CD4-positive, alpha-beta T cell treated with Interleukin-10 for 1 hour (primary cell): ENCODE data around the gene RUFY4.

ENCODE experiments used
- DNase-seq: peaks from one replicate; pipeline ENCODE4 v3.0.0-alpha.2; 2020

The RUFY4 gene

DNA sequence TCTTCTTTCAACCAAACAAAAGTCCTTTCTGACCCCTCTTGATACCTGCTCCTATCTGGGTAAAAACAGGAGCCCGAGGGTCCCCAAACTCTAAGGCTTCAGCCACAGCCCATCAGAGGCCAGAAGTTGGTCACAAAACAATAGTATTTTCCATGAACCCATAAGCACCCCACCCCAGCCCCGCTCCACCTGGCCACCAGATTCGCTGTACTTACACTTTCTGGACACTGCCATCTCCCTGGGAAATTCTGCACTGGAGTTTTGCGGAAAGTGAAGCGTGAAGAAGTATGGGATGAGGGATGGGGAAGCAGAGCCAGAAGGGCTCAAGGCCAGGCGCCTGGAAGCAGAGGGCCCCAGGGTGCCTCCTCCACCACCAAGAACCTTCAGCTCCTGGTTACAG lies 5.2 kb upstream of the RUFY4 start:
- no peak for DNase-seq

DNA sequence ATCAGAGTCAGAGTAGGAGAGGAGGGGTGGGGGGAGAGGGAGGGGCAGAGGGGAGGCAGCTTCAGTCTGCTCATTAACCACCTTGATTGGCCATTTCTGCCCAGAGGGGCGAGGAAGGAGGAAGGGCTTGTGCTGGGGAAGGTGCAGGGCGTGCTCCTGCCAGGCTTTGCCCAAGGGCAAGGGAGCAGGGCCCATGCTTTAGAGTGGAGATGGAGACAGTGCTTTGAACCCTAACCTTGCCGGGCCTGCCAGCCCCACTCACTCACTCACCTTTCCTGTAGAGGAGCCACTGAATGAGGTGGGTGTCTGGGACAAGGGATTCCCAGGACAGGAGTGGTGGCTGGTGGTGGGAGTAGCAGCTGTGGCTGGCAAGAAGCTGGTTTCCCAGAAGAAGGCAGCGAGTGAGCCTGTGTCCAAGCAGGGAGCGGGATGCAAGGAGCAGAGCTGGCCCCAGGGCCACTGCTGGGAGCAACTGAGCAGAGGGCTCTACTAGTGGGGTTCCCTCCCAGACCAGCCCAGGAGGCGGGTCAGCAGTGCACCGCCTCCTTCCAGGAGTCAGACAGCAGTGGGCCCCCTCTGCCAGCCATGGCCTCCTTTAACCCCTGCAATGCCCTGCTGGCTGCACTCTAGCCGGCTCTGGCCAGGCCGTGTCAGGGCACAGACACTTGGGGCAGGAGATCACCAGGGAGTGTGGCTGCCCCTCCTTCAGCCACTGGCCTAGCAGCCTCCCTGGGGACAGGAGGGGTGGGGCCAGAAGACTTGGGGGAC lies 3.6 kb upstream of the RUFY4 start:
- no peak for DNase-seq

DNA sequence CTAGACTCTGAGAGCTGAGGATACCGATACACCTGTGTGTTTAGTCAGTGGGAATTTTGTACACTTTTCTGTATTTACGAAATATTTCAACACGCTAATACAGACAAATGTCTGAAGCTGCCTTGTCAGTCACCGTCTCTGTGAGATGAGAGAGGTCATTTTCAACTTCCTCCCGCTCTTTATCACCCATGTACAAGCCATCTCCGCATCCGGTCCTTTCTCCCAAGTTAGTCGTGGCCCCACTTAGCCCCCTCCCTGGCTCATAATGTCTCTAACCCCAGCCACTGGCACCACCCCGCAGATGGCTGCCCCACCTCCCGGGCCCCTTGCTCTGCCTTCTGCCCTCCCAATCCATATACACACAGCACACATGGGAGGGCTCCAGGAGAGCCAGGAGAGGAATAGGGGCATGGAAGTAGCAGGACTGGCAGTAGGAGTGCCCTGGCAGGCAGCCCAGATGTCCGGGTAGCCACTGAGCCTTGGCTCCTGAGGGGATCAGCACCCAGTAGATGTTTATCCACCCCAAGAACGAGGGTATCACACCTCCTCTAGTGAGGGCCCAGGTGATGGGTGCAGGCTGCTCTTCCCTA lies 2.0 kb upstream of the RUFY4 start:
- DNase-seq, result no peak

- no peak for DNase-seq
These were observed 1.5 kb upstream of the RUFY4 start for GRCh38 chr2:218067523-218067922.

DNA sequence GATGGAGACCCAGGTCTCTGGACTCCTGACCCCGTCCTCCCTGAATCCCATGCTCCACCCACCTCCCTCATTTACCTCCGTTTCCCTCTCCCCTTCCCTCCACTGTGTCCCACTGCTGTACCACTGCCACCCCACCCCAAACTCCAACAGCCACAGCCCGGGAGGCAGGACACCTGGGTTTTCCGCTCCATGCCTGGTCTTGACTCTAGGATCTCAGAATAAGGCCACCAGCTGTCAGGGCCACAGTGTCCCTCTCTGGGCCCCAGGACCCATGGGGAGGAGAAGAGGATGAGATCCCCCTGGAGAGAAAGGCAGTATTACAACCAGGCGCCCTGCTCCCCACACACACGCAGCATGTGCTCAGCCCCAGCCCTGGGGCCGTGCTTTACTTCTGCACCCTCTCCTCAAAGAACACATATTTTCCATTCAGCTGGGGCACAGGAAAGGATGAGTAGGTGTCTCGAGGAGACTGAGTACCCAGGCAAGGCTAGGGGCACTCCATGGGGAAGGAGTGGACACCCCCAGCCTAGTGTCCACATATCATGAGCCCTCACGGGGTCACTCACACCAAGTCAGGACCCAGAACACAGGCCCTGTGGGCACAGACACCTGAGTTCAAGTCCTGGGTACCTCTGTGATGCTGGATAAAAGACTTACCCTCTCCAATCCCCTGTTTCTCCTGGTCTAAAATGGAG lies 700 bp downstream of the RUFY4 start:
- no peak for DNase-seq

DNA sequence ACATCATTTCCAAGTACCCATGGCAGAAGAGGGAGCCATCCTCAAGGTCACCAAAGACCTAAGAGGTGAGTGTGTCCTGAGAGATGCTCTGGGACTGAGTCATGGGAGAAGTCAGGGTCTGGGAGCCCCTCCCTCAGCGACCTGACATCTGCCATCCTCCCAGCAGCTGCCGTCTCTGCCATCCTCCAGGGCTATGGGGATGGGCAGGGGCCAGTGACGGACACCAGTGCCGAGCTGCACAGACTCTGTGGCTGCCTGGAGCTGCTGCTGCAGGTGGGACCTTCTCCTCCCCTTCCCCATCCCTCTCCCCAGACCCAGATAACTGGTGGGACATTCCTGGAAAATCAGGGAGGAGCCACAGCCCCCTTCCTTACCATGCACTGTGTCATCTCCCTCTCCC lies 1.5 kb downstream of the RUFY4 start:
- DNase-seq, result no peak

- DNase-seq, result no peak
These were observed 2.3 kb downstream of the RUFY4 start for GRCh38 chr2:218071218-218071937.

GRCh38 chr2:218072002-218072401 lies 2.9 kb downstream of the RUFY4 start:
- no peak for DNase-seq

- DNase-seq, result no peak
These were observed 3.5 kb downstream of the RUFY4 start for GRCh38 chr2:218072478-218073024.

DNA sequence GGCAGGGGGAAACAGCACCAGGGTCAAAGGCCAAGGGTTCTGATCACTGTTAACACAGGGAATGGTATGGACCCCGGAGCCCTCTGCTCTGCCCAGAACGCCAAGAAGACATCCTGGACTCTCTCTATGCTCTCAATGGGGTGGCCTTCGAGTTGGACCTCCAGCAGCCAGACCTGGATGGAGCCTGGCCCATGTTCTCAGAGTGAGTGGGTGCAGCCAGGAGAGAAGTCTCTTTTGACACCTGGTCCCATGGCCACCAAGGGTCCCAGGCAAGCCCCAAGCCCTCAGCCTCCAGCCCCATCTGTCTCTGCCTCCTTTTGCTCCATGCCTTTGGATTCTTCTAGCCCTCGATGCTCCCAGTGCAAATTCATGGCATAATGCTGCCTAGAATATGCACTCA lies 4.1 kb downstream of the RUFY4 start:
- no peak for DNase-seq

DNA sequence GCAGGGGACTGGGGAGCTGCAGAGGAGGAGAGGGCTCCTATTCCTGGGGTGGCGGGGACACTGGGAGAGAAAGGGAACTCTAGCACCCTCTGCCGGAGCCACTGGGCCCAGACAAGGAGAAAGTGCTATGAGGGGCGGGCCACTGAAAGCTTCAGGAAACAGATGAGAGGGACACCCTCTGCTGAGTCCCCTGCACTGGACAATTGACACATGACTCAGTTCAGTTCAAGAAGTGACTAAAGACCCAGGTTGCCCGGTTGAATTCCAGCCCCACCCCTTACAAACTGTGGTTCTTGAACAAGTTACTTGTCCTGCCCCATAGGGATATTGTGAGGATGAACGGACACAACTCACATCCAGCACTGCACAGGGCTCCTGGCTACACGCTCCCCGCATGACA lies 5.0 kb downstream of the RUFY4 start:
- peak; percentile 7 for DNase-seq

DNA sequence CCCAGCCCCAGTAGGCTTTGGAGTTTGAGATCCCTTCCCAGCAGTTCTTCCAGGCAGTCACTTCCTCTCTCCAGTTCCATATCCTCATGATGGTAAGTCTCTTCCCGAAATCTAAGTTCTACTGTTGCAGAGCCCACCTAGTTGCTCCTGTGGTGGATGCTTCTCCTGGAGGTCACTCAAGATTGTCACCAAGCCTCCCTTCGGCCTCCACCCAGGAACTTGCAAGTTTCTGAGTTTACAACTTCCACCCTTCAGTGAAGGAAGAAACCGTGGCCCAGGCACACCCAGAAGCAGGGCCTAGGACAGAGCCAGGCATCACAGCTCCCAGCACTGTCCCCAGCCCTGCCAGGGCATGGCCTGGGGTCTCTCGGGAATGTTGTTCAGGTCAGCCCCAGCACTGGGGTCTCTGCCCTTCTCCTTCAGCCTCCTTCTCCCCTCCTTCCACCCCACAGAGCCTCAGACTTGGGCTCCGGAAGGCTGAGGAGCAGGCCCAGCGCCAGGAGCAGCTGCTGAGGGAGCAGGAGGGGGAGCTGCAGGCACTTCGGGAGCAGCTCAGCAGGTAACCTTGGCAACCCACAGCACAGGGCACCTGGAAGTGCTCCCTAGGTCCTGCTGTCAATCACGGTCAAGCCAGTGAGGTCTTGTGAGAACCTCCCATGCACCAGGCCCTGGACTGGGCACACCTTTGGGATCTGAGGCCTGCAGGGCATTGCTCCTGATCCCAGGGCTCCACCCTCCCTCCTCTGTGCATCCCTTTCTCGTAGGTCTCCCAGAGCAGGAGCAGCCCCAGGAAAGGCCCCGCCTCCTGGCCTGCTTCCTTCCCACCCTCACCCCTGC lies 7.1 kb downstream of the RUFY4 start:
- no peak for DNase-seq

GRCh38 chr2:218077464-218078216 lies 8.6 kb downstream of the RUFY4 start:
- DNase-seq, result no peak

DNA sequence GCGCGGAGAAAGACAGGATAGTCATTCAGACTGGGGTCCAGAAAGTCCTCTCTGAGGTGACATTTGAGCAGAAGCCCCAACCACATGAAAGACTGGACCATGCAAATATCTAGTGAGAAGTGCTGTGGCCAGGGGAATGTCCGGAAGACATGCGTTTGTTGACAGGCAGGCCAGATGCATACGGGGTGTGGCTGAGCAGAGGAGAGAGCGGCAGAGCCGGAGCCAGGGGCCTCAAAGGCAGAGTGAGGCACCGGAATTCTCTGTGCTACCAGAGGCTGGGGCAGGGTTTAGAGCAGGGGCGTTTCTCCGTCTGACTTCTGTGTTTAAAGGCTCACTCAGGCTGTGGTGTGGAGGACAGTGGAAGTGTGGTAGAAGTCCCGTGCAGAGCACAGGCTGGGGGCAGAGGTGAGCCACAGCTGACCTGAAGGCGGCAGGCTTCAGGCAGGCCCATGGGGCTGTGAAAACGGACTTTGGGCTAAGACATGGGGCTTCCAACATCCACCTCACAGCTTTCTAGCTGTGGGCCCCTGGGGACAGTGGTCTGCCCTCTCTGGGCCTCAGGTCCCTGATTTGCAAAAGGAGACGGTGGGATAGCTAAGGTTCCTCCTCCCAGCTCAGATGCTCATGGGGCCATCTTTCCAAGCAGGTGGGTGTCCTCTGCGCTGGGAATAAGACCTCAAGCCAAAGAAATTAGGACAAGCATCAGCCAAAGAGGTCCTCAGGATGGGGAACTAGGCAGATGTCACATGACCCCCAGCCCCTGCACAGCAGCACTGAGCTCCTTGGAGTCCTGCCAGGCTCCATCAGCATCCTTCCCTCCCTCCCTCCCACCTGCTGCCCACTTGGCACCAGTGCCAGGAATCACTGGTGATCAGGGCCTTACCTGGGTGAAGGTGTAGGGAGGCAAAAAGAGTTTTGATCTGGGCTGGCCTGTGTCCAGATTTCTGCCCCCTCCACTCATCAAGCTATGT lies 11.2 kb downstream of the RUFY4 start:
- no peak for DNase-seq

DNA sequence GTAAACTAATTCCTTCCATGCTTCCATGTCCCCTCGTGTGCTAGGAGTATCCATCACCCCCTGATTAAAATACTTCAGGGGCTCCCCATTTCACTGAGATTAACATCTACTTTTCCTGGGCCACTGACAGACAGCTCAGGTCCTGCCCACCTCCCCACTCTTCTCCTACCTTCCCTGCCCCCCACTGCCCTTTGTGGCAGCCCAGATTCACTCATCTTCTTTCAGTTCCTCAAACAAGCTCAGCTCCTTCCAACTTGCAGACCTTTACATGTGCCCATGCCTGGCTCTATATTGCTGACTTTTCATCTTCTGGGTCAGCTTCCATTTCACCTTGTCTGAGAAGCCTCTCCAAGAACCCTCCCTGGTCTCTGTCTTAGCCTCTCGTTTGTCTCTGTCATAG lies 12.0 kb downstream of the RUFY4 start:
- DNase-seq, result no peak

DNA sequence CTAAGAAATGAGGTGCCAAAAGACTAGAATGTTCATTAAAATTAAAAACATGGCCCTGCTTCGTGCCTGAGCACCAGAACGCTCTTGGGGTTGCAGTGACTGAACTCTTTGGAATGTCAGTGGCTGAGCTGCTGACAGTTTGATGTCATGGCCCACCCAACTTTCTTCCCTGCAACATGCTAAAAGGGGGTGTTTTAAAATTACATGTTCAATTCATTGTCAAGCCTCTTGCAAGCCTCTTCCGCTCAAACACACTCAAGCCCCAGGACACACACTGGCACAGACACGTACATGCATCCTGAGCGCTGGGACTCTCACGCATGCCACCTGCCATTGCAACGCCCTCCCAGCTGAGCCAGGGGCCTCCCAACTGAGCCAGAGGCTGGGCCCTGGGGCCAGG lies 12.6 kb downstream of the RUFY4 start:
- DNase-seq, result no peak

GRCh38 chr2:218082586-218083351 lies 13.7 kb downstream of the RUFY4 start:
- no peak for DNase-seq

GRCh38 chr2:218083352-218083676 lies 14.3 kb downstream of the RUFY4 start:
- DNase-seq, result no peak

GRCh38 chr2:218086478-218086877 lies 17.4 kb downstream of the RUFY4 start:
- DNase-seq, result no peak

- no peak for DNase-seq
These were observed 20.2 kb downstream of the RUFY4 start for GRCh38 chr2:218089259-218089658.
